Uterus (tissue), 4 donors: Measurements from ENCODE around the gene PPARA. TPM values are rescaled to one million over a fixed set of nuclear protein-coding genes. Genes with fewer than 3 reads are reported as not detected.
"Not testable (repeated sequence)": the region's sequence is repeated elsewhere in the genome, so short reads cannot be mapped to it uniquely, and the experiment has no call there.

ENCODE experiments used
- DNase-seq, 2 donors: peaks; one replicate each; pipeline ENCODE4 v3.0.0-alpha.2; 2019 to 2020
- H3K27ac ChIP-seq, 2 donors: fragments of 200-600 bp; sonication (generic); 1 replicate in 1 of 2; 2 replicates in 1 of 2; pipeline ENCODE4 v1.5.1; 2016 to 2018
- H3K27me3 ChIP-seq, 2 donors: fragments of 200-600 bp; sonication (generic); one replicate each; pipeline ENCODE4 v1.5.1; 2018 to 2019; ENCODE audit warnings: control low read depth in 1 of 2
- H3K36me3 ChIP-seq, 2 donors: fragments of 200-600 bp; sonication (generic); one replicate each; pipeline ENCODE4 v1.5.1; 2019; ENCODE audit warnings: control low read depth in 1 of 2
- H3K4me1 ChIP-seq, 2 donors: fragments of 200-600 bp; sonication (generic); one replicate each; pipeline ENCODE4 v1.5.1; 2018 to 2019; ENCODE audit warnings: control low read depth in 1 of 2
- H3K4me3 ChIP-seq, 2 donors: fragments of 200-600 bp; sonication (generic); 1 replicate in 1 of 2; 2 replicates in 1 of 2; pipeline ENCODE4 v1.5.1; 2018 to 2019; ENCODE audit warnings: mild to moderate bottlenecking in 1 of 2
- H3K9me3 ChIP-seq, 2 donors: fragments of 200-600 bp; sonication (generic); one replicate each; pipeline ENCODE4 v1.5.1; 2019; ENCODE audit warnings: control low read depth in 1 of 2
- CTCF ChIP-seq, 4 experiments: fragments of 200-600 bp in 2 of 4; fragments of 450-650 bp in 2 of 4; sonication (generic) in 2 of 4; IDR thresholded peaks; one replicate each; pipeline ENCODE4 v1.5.1; 2016 to 2019; ENCODE audit warnings: antibody characterized with exemption in 4 of 4, mild to moderate bottlenecking in 2 of 4, moderate library complexity in 1 of 4
- POLR2A ChIP-seq, 2 donors: fragments of 450-650 bp; IDR thresholded peaks; one replicate each; pipeline ENCODE4 v1.6.1; 2016; ENCODE audit warnings: antibody characterized with exemption in 2 of 2, mild to moderate bottlenecking in 1 of 2, moderate library complexity in 1 of 2
- intact Hi-C: fragments of 100-400 bp; cut with DNase I; formaldehyde crosslinking; loops from one replicate; pipeline ENCODE4 v1.15.1; 2023; ENCODE audit warnings: low total_unique reads
- total RNA-seq, 4 donors: library from RNA; depleted of rRNA in 3 of 4; stranded (reverse); fragments of >200 nt in 3 of 4; gene quantifications; one replicate each; pipeline versions ENCODE4 v1.1.0 to v1.2.4, GENCODE V29; 2014 to 2023
- donor health status: DM: yes; HTN: yes; CAD: no.

PPARA gene
- total RNA-seq, 4 donors from 2014 or later: 1.8 to 24.8 (median 14.0) TPM

- no peak overlapping the region for H3K4me3 ChIP-seq
- H3K4me1 ChIP-seq: no peaks in the 10 kb centered on the region
- H3K27me3 ChIP-seq: no peaks in the 10 kb centered on the region
- TF ChIP-seq CTCF (IDR thresholded peaks at IDR 0.05): no peak
- no peak for TF ChIP-seq POLR2A (IDR thresholded peaks at IDR 0.05)
- no peak overlapping the region for H3K27ac ChIP-seq
- DNase-seq: no peak
- no peaks in the 10 kb centered on the region for H3K36me3 ChIP-seq
- intact Hi-C loops: no loop called here
- H3K9me3 ChIP-seq: no peaks in the 10 kb centered on the region
Measured at GRCh38 chr22:46126853-46127385, 23.4 kb upstream of the PPARA start.

GRCh38 chr22:46127556-46127955 is 22.8 kb upstream of the PPARA start:
- H3K4me1 ChIP-seq: no peaks in the 10 kb centered on the region
- TF ChIP-seq CTCF (IDR thresholded peaks at IDR 0.05) (no peak), POLR2A (IDR thresholded peaks at IDR 0.05) (no peak)
- no peak for DNase-seq
- H3K27me3 ChIP-seq: no peaks in the 10 kb centered on the region
- no peak overlapping the region for H3K4me3 ChIP-seq
- no peak overlapping the region for H3K27ac ChIP-seq
- no peaks in the 10 kb centered on the region for H3K9me3 ChIP-seq
- no peaks in the 10 kb centered on the region for H3K36me3 ChIP-seq
- intact Hi-C loops: no loop called here

- no peak overlapping the region for H3K27ac ChIP-seq
- H3K27me3 ChIP-seq: no peaks in the 10 kb centered on the region
- no peaks in the 10 kb centered on the region for H3K36me3 ChIP-seq
- no peaks in the 10 kb centered on the region for H3K9me3 ChIP-seq
- DNase-seq: no peak
- H3K4me3 ChIP-seq: no peak overlapping the region
- intact Hi-C loops: no loop called here
- no peaks in the 10 kb centered on the region for H3K4me1 ChIP-seq
- TF ChIP-seq CTCF (IDR thresholded peaks at IDR 0.05): no peak
- TF ChIP-seq POLR2A (IDR thresholded peaks at IDR 0.05): no peak
Measured at GRCh38 chr22:46128606-46129005, 21.7 kb upstream of the PPARA start.

GRCh38 chr22:46129390-46130041 is 20.8 kb upstream of the PPARA start:
- H3K27me3 ChIP-seq: no peaks in the 10 kb centered on the region
- peak in 1 of 2 donors; percentile 55 for DNase-seq
- TF ChIP-seq POLR2A (IDR thresholded peaks at IDR 0.05) (no peak), CTCF (IDR thresholded peaks at IDR 0.05) (no peak)
- H3K9me3 ChIP-seq: no peaks in the 10 kb centered on the region
- no peak overlapping the region for H3K27ac ChIP-seq
- no peaks in the 10 kb centered on the region for H3K36me3 ChIP-seq
- no peaks in the 10 kb centered on the region for H3K4me1 ChIP-seq
- no peak overlapping the region for H3K4me3 ChIP-seq
- intact Hi-C loops: loop anchor here (10.0 kb wide), 1 partner anchor 115 kb away; no protein-coding TSS in a partner anchor

GRCh38 chr22:46131151-46131587 is 19.2 kb upstream of the PPARA start:
- peak in 1 of 2 donors; percentile 13 for DNase-seq
- intact Hi-C loops: loop anchor here (10.0 kb wide), 1 partner anchor 114 kb away; no protein-coding TSS in a partner anchor
- no peak overlapping the region for H3K27ac ChIP-seq

GRCh38 chr22:46132193-46132829 is 18.0 kb upstream of the PPARA start:
- DNase-seq: peak in 1 of 2 donors; percentile 12
- not testable (repeated sequence) for H3K4me1 ChIP-seq, H3K27me3 ChIP-seq

More at GRCh38 chr22:46131151-46131587, 19.2 kb upstream of the PPARA start:
- no peaks in the 10 kb centered on the region for H3K27me3 ChIP-seq
- TF ChIP-seq CTCF (IDR thresholded peaks at IDR 0.05) (no peak), POLR2A (IDR thresholded peaks at IDR 0.05) (no peak)
- H3K4me3 ChIP-seq: no peak overlapping the region
- no peaks in the 10 kb centered on the region for H3K36me3 ChIP-seq
- no peaks in the 10 kb centered on the region for H3K4me1 ChIP-seq
- no peaks in the 10 kb centered on the region for H3K9me3 ChIP-seq

More at GRCh38 chr22:46132193-46132829, 18.0 kb upstream of the PPARA start:
- intact Hi-C loops: loop anchor here (10.0 kb wide), 1 partner anchor 112 kb away; no protein-coding TSS in a partner anchor
- H3K9me3 ChIP-seq, H3K36me3 ChIP-seq, H3K4me3 ChIP-seq, H3K27ac ChIP-seq: not testable (repeated sequence)
